ENCODE data around the gene TPPP3.
"Not testable (repeated sequence)": the region's sequence is repeated elsewhere in the genome, so short reads cannot be mapped to it uniquely, and the experiment has no call there.

Gene TPPP3

DNA sequence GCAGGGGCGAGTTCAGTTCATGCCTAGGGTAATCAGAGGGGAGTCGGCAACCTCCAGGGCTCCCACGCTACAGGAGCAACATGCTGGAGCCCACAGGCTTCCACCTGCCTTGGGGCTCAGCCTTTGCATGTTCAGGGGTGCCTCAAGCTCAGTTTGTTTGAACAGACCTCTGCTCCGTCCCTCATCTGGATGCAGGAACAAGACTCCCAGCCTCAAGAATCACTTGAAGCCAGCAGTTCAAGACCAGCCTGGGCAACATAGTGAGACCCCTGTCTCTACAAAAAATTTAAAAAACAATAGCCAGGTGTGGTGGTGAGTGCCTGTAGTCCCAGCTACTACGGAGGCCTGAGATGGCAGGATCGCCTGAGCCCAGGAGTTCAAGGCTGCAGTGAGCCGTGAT, 32.7 kb upstream of the TPPP3 start:
- no peak for DNase-seq (ENCODE audit: low read depth in 3 of 3)

DNA sequence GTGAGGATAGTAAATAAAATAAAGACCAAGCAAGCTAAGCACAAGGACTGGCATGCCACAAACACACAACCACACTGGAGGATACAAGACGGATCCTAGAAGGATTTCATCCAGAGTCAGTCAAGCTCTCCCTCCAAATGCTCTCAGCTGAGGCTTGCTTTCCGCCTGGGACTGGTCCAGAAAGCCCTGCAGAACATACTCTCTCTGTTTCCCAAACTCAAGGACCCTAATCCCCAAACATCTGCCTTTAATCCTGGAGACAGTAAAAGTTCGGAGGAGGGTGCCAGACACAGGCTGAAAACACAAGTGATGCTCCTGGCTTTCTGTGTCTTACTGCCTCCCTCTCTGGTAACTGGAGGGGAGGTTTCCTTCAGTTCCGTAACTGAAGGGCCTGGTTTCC, 32.3 kb upstream of the TPPP3 start:
- DNase-seq (ENCODE audit: low read depth in 3 of 3), result no peak

DNA sequence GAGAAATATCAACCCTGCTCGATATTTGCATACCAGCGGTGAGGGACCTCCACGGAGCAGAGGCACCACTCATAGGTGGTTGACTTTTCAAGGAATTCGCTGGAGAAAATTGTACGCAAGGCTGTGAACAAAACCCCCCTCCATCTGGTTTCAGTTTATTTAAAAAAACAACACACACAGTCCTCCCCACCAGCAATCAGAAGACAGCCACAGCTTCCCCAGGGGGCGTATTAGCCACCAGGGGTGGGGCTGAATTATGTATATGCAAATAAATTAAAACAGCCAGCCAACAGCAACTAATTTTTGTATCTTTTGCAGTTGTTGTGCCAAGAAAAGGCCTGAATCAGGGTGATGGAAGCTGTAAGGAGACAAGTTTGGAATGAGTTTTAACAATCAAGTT, 31.8 kb upstream of the TPPP3 start:
- no peak for DNase-seq (ENCODE audit: low read depth in 3 of 3)

DNA sequence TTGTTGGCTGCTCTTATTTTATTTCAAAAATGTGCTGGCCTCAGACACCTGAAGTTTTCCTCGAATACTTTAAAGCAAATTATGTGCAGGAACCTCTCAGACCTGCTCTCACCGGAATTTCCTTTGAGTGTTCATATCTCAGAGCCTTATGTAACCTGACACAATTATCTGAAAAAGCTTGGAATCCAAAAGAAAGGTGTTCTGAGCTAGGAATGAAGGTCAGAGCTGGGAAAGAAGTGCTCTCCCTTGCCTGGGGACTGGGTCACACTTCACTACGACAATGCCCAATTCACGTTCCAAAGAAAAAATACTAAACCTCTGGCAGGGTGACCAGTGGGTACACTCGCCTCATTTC, 30.9 kb upstream of the TPPP3 start:
- DNase-seq (ENCODE audit: low read depth in 3 of 3), result no peak

DNA sequence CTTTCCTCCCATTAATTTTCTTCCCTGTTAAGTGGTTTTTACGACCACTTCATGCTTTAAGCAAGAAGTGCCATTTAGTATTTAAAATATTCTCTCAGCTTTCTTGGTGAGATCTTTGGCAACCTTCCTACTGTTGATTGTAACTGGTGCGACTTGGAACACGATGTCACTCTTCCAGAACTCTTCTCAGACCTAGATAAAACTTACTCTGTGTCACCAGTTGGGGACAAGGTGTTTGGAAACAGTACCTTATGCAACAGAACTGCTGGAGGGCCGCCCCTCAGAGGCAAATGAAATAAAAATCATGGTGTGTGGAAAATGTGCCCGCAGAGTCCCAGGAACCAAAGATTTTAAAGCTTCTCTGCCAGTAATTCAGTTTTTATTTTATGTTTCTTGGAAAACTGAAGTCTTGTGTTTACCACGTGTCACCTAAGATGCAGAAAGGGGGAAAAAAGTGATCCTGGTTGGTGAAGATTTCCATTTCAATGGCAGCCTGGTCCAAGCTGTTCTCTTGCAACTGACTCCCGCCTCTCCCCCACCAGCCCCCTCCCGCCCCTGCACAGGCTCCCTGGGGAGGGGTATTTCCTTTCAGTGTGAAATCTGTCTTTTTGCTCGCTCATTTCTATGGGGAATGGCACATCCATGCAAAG, 30.4 kb upstream of the TPPP3 start:
- no peak for DNase-seq (ENCODE audit: low read depth in 3 of 3)

DNA sequence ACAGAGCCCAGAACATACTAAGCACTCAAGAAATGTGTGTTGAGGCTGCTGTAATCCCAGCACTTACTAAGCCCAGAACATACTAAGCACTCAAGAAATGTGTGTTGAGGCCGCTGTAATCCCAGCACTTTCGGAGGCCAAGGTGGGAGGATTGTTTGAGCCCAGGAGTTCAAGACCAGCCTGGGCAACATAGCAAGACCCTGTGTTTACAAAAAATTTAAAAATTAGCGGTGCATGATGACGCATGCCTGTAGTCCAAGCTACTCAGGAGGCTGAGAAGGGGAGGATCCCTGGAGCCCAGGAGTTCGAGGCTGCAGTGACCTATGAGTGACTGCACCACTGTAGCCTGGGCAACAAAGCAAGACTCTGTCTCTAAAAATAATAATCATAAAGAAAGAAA, 29.7 kb upstream of the TPPP3 start:
- no peak for DNase-seq (ENCODE audit: low read depth in 3 of 3)

DNA sequence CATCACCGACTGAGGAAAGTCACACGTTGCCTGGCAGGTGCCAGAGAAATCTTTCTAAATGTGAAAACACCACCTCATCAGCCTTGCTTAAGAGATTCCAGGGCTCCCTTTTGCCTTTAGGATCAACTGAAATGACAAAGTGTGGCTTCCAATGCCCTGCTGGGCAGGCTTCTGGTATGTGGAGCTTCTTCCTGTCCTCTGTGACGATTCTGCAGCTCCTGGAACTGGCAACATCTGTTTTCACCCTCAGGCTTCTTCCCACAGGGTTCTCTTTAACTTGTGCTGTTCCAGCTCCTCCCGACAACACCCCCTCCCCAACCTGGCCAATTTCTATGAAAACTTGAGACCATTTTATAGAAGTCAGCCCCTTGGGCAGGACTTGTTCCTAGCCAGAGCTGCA, 27.7 kb upstream of the TPPP3 start:
- DNase-seq (ENCODE audit: low read depth in 3 of 3), result no peak

DNA sequence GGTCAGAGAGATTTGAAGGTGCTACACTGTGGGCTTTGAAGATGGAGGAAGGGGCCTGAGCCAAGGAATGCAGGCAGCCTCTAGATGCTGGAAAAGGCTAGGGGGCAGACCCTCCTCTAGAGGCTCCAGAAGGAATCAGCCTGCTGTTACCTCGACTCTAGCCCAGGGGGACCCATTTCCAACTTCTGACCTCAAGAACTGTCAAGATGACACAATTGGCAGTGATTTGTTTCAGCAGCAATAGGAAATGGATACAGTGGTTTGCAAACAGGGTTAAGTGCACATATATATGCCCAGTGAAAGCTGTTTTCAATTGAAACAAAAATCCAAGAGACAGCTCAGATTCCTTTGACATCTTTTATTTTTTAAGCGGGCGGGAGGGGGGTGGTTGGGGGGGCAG, 26.6 kb upstream of the TPPP3 start:
- DNase-seq (ENCODE audit: low read depth in 3 of 3), result no peak

DNA sequence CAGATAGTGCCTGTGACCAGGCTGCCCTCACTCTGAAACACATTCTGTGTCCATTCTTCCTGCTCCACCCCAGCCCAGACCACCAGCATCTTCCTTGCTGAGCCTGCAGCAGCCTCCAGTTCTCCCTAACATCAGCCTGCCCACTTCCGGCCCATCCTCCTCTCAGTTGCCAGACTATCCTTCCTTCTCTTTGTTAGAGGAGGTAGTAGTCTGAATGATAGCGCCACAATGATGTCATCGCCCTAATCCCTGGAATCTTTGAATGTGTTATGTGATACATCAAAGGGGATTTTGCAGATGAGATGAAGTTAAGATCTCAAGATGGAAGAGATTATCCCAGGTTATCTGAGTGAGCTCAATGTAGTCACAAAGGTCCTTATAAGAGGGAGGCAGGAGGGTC, 26.2 kb upstream of the TPPP3 start:
- DNase-seq (ENCODE audit: low read depth in 3 of 3), result no peak

DNA sequence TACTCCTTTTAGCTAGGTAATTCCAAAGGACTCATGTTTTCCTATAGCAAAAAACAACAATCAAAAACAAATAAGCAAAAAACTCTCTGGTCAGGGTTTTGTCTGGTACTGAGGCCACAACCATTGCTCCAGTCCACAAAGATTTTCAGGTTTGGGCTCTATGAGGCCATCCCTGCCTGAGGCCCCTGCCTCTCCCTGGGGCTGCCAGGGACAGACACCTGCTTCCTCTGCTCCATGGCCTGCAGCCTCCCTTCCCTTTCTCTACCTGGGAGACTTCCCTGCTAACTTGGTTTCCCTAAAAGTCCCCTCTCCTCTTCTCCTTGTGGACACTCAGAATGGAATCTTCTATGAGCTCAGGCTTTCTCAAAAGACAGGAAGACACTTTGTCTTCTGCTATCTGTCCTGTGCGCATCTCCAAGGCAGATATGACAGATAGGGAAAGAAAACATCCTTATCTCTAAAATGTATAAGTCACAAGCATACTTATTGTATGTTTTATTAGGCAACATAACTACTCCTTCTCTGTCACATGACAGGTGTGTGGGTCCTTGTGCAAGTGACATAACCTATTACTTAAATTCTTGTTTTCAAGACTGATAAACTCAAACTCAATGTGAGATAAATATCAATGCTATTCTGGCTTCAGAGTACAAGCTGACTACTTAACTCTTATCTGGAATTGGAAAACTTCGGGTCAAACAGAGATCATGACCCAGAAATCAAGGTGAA, 24.2 kb upstream of the TPPP3 start:
- no peak for DNase-seq (ENCODE audit: low read depth in 3 of 3)

DNA sequence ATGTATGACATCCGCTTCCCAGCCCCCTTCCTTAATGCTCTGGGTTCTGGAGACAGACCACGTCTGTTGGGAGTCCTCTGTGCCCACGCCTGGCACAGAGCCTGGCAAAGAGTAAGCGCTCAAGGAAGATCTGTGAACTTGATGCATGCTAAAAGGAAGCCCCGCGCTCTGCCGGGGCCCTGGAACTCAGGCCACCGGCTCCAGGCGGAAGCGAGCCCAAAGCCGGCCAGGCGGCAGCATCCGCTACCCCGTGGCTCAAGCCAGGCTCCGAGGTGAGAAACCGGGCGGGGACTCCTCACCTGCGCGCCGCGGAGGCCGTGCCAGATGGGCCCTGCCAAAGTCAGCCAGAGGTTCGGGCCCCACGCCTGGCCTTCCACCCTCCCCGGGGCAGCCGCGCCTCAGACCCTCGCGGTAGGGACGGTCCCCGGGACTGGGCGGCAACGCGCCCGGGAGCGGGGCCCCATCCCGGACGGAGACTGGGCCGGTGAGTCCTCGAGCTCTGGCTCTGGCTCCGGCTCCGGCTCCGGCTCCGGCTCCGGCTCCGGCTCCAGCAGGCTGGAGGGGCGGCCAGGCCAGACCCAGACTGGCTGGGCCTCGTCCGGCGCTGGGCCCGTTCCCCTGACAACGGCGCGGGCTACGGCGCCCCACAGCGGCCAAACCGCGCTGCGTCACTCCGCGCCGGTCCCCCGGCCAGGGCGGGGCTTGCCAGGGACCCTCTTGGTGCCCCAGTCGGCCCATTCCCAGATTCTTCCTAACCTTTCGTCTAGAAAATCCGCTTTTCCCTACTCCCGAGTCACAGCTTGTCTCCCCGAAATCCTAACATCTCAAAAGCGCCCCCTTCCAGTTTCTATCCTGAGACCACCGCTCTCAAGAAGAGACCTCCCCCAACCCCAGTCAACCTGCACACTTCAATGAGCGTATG, 22.8 kb upstream of the TPPP3 start, which contains the start of gene ZDHHC1:
TSS of gene ZDHHC1 (minus strand) at position 606 of the 922 bp plus-strand sequence. CDS start 8,702 bp downstream, outside the sequence.
- no peak for DNase-seq (ENCODE audit: low read depth in 3 of 3)

DNA sequence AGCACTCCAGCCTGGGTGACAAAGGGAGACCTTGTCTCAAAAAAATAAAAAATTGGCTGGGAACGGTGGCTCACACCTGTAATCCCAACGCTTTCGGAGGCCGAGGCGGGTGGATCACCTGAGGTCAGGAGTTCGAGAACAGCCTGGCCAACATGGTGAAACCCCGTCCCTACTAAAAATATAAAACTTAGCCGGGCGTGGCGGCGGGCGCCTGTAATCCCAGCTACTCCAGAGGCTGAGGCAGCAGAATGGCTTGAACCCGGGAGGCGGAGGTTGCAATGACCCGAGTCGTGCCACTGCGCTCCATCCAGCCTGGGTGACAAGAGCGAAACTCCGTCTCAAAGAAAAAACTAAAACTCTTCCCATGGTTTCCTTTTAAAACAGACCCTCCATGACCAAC, 22.1 kb upstream of the TPPP3 start:
- DNase-seq (ENCODE audit: low read depth in 3 of 3), result not testable (repeated sequence)

DNA sequence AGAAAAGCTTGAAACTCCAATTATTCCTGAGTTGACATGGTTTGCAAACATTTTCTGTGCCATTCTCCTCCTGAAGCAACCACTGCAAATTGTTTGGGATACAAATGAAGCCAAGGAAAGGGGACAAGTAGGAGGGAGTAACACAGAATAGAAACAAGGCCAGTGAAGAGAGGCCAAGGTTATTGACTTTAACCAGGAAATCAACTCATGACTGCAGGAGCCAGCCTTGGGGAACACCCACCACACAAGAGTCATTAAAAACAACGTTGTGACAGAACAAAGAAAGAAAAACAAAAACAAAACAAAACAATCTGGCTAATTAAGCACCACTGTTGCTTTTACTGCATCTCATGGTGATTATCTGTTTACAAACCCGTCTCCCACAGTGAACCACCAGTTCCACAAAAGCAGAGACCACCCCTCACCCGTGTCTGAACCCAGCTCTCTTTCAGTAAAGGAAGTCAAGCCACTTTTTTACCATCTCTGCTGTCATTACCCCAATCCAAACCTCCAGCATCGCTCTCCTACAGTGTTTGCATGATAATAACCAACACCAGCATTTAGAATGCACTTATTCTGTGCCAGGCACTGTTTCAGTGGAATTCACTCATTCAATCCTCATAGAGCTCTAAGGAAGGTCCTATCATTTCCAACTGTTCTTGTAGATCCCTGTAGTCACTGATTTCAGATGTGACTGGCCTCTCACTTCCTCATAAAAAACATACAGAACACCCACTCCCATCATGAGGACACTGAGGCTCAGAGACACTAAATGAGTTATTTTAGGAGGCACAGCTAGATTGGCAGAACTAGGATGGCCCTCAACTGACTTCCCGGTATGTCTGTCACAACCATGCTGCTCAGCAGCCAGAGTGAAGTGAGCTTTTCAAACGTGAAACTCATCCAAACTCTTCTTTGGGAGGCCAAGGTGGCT, 20.9 kb upstream of the TPPP3 start:
- DNase-seq (ENCODE audit: low read depth in 3 of 3), result no peak

DNA sequence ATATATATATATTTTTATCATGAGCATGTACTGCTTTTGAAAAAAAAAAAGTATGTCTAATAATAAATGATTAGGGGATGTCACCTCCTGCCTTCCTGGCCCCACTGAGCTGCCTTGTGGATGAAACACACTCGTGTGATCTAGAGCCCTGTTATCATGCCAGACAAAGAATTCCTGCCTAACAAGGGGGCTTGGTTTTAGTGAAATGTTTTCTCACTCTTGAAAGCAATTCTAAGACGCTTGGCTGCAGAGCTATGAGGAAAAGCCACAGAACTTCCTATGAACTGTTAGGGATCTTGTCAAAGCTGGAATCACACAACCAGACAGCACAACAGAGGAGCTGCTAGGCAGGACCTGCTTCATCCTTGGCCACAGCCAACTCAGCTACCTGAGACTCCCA, 19.0 kb upstream of the TPPP3 start:
- no peak for DNase-seq (ENCODE audit: low read depth in 3 of 3)

DNA sequence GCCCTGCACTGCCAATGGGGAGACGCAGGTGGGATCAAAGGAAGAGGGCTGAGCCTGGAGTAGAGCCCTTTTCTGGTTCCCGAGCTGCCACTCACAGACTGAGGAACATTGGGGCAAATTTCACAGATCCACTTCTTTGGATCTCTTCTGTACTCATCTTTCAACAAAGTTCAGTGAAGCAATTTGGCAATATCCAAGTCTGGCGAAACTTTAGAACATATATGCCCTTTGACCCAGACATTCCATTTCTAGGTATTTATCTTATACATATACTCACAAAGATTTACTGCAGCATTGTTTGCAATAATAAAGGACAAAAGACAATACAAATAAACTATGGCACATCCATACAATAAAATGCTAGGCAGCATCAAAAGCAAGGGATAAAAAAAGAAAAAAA, 18.0 kb upstream of the TPPP3 start:
- DNase-seq (ENCODE audit: low read depth in 3 of 3), result no peak

DNA sequence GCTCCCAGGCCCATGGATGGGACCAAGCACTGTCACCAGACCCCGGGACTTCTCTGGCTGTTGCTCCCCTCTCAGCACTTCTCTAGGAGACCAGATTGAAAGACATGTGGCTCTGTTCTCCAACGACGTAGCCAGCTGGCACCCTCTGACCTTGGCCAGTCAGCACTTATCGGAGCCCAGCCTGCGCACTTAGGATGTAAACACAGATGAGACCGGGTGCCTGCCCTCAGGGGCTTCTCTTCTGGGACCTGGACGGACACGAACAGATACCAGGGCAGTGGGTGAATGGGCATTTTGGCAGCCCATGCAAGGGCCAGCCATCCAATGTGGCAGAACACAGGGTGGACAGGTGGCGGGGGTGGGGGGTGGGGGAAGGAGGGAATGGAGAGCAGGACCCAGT, 16.3 kb upstream of the TPPP3 start:
- no peak for DNase-seq (ENCODE audit: low read depth in 3 of 3)

DNA sequence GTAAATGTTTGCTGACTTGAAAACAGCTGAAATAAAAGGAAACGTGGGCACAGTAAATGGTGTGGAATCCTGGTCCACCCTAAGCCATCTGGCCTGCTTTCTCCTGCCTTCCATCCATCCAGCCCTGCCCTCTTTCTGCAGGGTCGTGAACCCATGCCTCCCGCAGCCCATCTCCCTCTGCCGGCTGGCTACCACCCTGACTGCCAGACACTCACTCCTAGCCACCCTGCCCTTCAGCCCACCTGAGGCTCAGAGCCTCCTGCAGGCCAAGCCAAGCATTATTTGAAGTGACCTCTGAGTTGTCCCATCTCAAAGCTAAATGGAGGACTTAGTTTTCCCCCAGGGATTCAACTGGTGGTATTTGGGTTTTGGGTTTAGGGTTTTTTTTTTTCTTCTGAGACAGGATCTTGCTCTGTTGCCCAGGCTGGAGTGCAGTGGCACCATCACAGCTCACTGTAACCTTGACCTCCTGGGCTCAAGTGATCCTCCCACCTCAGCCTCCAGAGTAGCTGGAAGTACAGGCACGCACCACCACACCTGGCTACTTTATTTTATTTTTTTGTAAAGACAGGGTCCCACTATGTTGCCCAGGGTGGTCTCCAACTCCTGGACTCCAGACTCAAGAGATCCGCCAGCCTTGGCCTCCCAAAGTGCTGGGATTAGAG, 14.6 kb upstream of the TPPP3 start:
- DNase-seq (ENCODE audit: low read depth in 3 of 3), result no peak

DNA sequence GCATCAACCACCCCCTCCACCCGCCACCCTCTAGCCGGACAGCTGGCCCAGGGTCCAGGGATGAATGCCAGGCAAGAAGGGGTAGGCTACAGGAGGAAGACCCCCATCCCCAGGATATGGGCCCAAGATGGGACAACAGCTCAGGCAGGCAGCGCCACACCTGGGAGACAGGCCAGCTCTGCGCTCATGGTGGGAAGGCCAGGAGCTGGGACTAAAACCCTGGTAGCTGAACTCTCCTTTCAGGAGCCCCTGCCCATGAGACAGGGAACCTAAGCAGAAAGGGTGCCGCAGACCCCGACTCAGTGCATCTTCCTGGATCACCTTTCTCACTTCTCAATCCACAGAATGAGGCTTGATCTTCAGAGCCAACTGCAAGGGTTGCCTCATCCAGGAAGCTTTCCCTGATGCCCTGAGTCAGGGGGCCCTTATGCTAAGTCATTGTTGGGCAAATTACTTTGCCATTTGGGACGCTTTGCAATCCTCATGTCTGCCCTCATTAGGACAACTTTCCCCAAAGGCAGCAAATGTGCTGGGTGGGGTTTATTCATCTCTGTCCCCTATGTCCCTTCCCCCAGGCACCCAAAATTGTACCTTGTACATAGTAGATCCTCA, 14.0 kb upstream of the TPPP3 start:
- DNase-seq (ENCODE audit: low read depth in 3 of 3), result no peak

DNA sequence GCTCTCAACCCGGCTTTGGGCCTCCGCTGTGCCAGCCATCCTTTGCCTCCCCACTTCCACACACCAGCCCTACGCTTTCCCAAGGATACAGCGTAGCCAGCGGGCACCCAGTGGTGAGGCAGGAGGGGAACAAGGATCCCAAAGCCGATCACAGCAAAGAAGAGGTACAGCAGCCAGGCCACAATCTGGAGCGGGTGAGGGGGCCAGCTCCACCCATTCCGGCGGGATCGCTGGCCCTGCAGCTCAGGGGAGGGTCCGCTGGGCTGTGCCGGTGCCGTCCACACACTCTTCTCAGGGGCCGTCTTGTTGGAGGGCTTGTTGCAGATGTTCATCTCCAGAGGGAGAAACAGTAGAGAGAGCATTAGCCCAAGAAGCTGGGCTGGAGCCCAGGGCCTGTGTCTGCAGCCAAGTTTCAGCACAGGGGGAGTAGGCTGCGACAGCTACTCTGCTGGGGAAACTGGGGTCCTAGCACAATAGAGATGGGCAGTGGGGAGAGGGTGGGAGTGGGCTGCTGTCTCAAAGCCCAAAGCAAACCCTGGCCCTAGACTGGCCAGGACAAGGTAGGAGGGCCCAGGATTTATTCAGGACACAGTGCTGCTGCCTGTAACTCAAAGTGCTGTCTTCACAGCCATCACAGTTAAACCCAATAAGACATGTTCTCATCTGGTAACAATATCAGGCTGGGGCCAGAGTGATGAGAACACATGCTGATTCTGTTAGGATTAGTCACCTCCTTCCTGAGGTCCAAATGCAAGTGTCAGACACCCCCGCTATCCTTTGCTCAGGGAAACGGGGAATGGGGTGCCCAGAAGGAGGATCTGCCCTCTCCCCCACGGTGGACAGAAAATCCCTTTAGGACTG, 13.0 kb upstream of the TPPP3 start:
- no peak for DNase-seq (ENCODE audit: low read depth in 3 of 3)

DNA sequence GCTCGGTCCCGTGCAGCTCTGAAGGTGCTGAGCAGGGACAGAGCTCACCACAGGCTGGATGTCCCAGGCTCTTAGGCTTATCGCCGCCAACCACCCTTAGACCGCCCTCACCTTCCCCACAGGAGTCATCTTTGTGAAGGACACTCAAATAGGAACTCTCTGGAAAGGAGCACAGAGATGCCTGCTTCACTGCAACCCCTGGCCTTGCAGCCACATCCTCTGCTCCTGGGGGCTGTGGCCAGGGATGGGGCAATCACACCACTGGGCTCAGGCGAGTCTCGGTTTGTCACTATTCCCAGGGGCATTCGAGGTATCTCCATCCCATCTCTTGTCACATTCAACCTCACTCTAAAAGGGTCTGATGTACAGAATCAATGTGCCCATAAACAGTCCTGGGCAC, 12.0 kb upstream of the TPPP3 start:
- DNase-seq (ENCODE audit: low read depth in 3 of 3), result no peak
